Smooth muscle cell (in vitro differentiated cells): Measurements from ENCODE around the gene TEPSIN. TPM values are rescaled to one million over a fixed set of nuclear protein-coding genes. Genes with fewer than 3 reads are reported as not detected.

Source experiments
- DNase-seq: peaks from one replicate; lab custom pipeline; 2025; ENCODE audit not compliant: unreplicated experiment; lab: John Stamatoyannopoulos, UW
- H2AFZ ChIP-seq: fragments of 200-600 bp; sonication (generic); 2 replicates; pipeline ENCODE4 v1.6.0; 2016; ENCODE audit warnings: antibody characterized with exemption, low read depth, mild to moderate bottlenecking
- H3F3A ChIP-seq: fragments of 200-600 bp; sonication (generic); 2 replicates; pipeline ENCODE4 v1.6.0; 2017; ENCODE audit warnings: antibody characterized with exemption, low read depth
- H3K27ac ChIP-seq: fragments of 200-600 bp; sonication (generic); 2 replicates; pipeline ENCODE4 v1.5.1; 2016; ENCODE audit warnings: low read depth, mild to moderate bottlenecking
- H3K27me3 ChIP-seq: fragments of 200-600 bp; sonication (generic); 2 replicates; pipeline ENCODE4 v1.6.1; 2016; ENCODE audit warnings: low read depth, mild to moderate bottlenecking
- H3K36me3 ChIP-seq: fragments of 200-600 bp; sonication (generic); 2 replicates; pipeline ENCODE4 v1.5.1; 2016; ENCODE audit warnings: low read depth
- H3K4me1 ChIP-seq: fragments of 200-600 bp; sonication (generic); 2 replicates; pipeline ENCODE4 v1.5.1; 2016; ENCODE audit warnings: low read depth
- H3K4me2 ChIP-seq: fragments of 200-600 bp; sonication (generic); 2 replicates; pipeline ENCODE4 v1.6.0; 2016; ENCODE audit warnings: mild to moderate bottlenecking
- H3K4me3 ChIP-seq: fragments of 200-600 bp; sonication (generic); 2 replicates; pipeline ENCODE4 v1.5.1; 2016; ENCODE audit warnings: mild to moderate bottlenecking
- H3K79me2 ChIP-seq: fragments of 200-600 bp; sonication (generic); 2 replicates; pipeline ENCODE4 v1.6.0; 2016; ENCODE audit warnings: low read depth, mild to moderate bottlenecking
- H3K9ac ChIP-seq: fragments of 200-600 bp; sonication (generic); 2 replicates; pipeline ENCODE4 v1.6.0; 2016; ENCODE audit warnings: low read depth
- H3K9me3 ChIP-seq: fragments of 200-600 bp; sonication (generic); replicated peaks from 2 replicates; pipeline ENCODE4 v1.5.1; 2016; ENCODE audit warnings: low read depth
- H4K20me1 ChIP-seq: fragments of 200-600 bp; sonication (generic); 2 replicates; pipeline ENCODE4 v1.6.0; 2016; ENCODE audit warnings: low read depth
- CTCF ChIP-seq: fragments of 200-600 bp; sonication (generic); IDR thresholded peaks from 2 replicates; pipeline ENCODE4 v1.5.1; 2017; ENCODE audit warnings: borderline replicate concordance, mild to moderate bottlenecking, antibody characterized with exemption; ENCODE audit not compliant: insufficient read depth, poor library complexity, severe bottlenecking
- WGBS: methylation state at CpG from one replicate; pipeline ENCODE4 v1.1.7; 2016; ENCODE audit warnings: low lambda C conversion rate; 5-methylcytosine and 5-hydroxymethylcytosine counted together
- polyA plus RNA-seq: library from polyadenylated mRNA; unstranded; fragments of >200 nt; fragmentation: Nextera tagmentation; extraction: Ambion mirVana; gene quantifications from 2 replicates; pipeline ENCODE4 v1.2.1, GENCODE V29; 2016
- total RNA-seq: library from RNA; depleted of rRNA; stranded (reverse); fragments of >200 nt; gene quantifications from 2 replicates; pipeline ENCODE4 v1.2.3, GENCODE V29; 2014

The TEPSIN gene
- total and polyA plus RNA-seq, 2 experiments from 2014 or later: 9.8 to 18.6 TPM

- no peaks in the 10 kb centered on the region for H3K9me3 ChIP-seq
- H3K9ac ChIP-seq: no peak overlapping the region
- no peaks in the 10 kb centered on the region for H3F3A ChIP-seq
- H4K20me1 ChIP-seq: peaks cover 46% of the 10 kb centered on the region
- peaks cover 24% of the 10 kb centered on the region for H3K79me2 ChIP-seq
- peaks cover 5% of the 10 kb centered on the region for H3K4me1 ChIP-seq
- H3K36me3 ChIP-seq: no peaks in the 10 kb centered on the region
- H3K4me3 ChIP-seq: no peak overlapping the region
- no peak overlapping the region for H3K4me2 ChIP-seq
- H2AFZ ChIP-seq: no peak overlapping the region
- no peak for DNase-seq
- 71% methylated on average over 25 of the region's 26 CpGs for WGBS
- no peak overlapping the region for H3K27ac ChIP-seq
- no peak for TF ChIP-seq CTCF
- no peaks in the 10 kb centered on the region for H3K27me3 ChIP-seq
Measured at GRCh38 chr17:81234940-81235821, 3.7 kb downstream of the TEPSIN start.

- Histone ChIP-seq H3K4me1 (no peaks in the 10 kb centered on the region), H3K36me3 (no peaks in the 10 kb centered on the region), H3K9ac (no peak overlapping the region), H3K9me3 (no peaks in the 10 kb centered on the region), H3K4me2 (no peak overlapping the region), H3K79me2 (peaks cover 20% of the 10 kb centered on the region), H3K27me3 (no peaks in the 10 kb centered on the region), H2AFZ (no peak overlapping the region), H3K4me3 (no peak overlapping the region), H4K20me1 (peaks cover 46% of the 10 kb centered on the region), H3K27ac (no peak overlapping the region), H3F3A (no peaks in the 10 kb centered on the region)
- WGBS: 93% methylated on average over 13 of the region's 13 CpGs
- TF ChIP-seq CTCF: no peak
- DNase-seq: no peak
Measured at GRCh38 chr17:81234506-81234855, 4.4 kb downstream of the TEPSIN start.

- Histone ChIP-seq H3K4me1 (no peaks in the 10 kb centered on the region), H3K27ac (no peak overlapping the region), H3K36me3 (no peaks in the 10 kb centered on the region), H2AFZ (no peak overlapping the region), H3K9ac (no peak overlapping the region), H3F3A (no peaks in the 10 kb centered on the region), H3K4me3 (no peak overlapping the region), H3K27me3 (no peaks in the 10 kb centered on the region), H4K20me1 (peaks cover 46% of the 10 kb centered on the region), H3K79me2 (peaks cover 20% of the 10 kb centered on the region), H3K4me2 (no peak overlapping the region), H3K9me3 (no peaks in the 10 kb centered on the region)
- WGBS: 95% methylated on average over 21 of the region's 21 CpGs
- no peak for TF ChIP-seq CTCF
- DNase-seq: no peak
Measured at GRCh38 chr17:81233811-81234505, 4.9 kb downstream of the TEPSIN start.
